Lower leg skin (tissue), 4 donors: Measurements from ENCODE around the gene CFAP299. TPM values are rescaled to one million over a fixed set of nuclear protein-coding genes. Genes with fewer than 3 reads are reported as not detected.
"Not testable (repeated sequence)": the region's sequence is repeated elsewhere in the genome, so short reads cannot be mapped to it uniquely, and the experiment has no call there.

Experiments
- DNase-seq, 2 donors: peaks; one replicate each; pipeline ENCODE4 v3.0.0-alpha.2; 2019; ENCODE audit warnings: low spot score in 2 of 2
- H3K4me3 ChIP-seq: fragments of 200-600 bp; sonication (generic); 2 replicates; pipeline ENCODE4 v1.5.1; 2017; ENCODE audit warnings: mild to moderate bottlenecking, low read depth; ENCODE audit not compliant: poor library complexity, severe bottlenecking
- CTCF ChIP-seq, 3 donors: fragments of 450-650 bp; IDR thresholded peaks; one replicate each; pipeline ENCODE4 v1.5.1; 2016; ENCODE audit warnings: antibody characterized with exemption in 3 of 3, mild to moderate bottlenecking in 3 of 3, moderate library complexity in 2 of 3
- POLR2A ChIP-seq, 2 donors: fragments of 450-650 bp; IDR thresholded peaks; one replicate each; pipeline ENCODE4 v1.6.1; 2016 to 2017; ENCODE audit warnings: antibody characterized with exemption in 2 of 2, mild to moderate bottlenecking in 1 of 2, moderate library complexity in 1 of 2
- WGBS, 2 donors: methylation state at CpG; one replicate each; pipeline ENCODE4 v1.1.5; 2018; 5-methylcytosine and 5-hydroxymethylcytosine counted together
- intact Hi-C: fragments of 100-400 bp; cut with DNase I; formaldehyde crosslinking; loops from one replicate; pipeline ENCODE4 v1.15.0; 2023; ENCODE audit warnings: low total_unique reads
- total RNA-seq, 4 donors: library from RNA; depleted of rRNA; stranded (reverse); fragments of >200 nt; gene quantifications; one replicate each; pipeline ENCODE4 v1.1.0, GENCODE V29; 2016

CFAP299 gene
- total RNA-seq, 4 donors from 2014 or later, result not detected

- DNase-seq, result no peak
These were observed 454.6 kb downstream of the CFAP299 start for GRCh38 chr4:80790152-80790551.

GRCh38 chr4:80793660-80794059 lies 458.1 kb downstream of the CFAP299 start:
- 49 to 74% methylated on average over 1 of the region's 1 CpG for WGBS, 2 donors
- intact Hi-C loops, H3K4me3 ChIP-seq, DNase-seq: not testable (repeated sequence)

More at GRCh38 chr4:80790152-80790551, 454.6 kb downstream of the CFAP299 start:
- TF ChIP-seq CTCF (IDR thresholded peaks at IDR 0.05), result no peak
- no peak for TF ChIP-seq POLR2A (IDR thresholded peaks at IDR 0.05)
- WGBS, 2 donors, result 90% methylated on average over 3 of the region's 3 CpGs
- H3K4me3 ChIP-seq, result no peak overlapping the region
- intact Hi-C loops, result no loop called here

GRCh38 chr4:80798082-80798481 lies 462.6 kb downstream of the CFAP299 start:
- TF ChIP-seq POLR2A (IDR thresholded peaks at IDR 0.05) (no peak), CTCF (IDR thresholded peaks at IDR 0.05) (no peak)
- intact Hi-C loops, result no loop called here
- 91 to 95% methylated on average over 1 of the region's 1 CpG for WGBS, 2 donors
- H3K4me3 ChIP-seq, result no peak overlapping the region
- DNase-seq, result no peak

GRCh38 chr4:80800719-80801118 lies 465.2 kb downstream of the CFAP299 start:
- H3K4me3 ChIP-seq, intact Hi-C loops, DNase-seq: not testable (repeated sequence)
- 92 to 95% methylated on average over 1 of the region's 1 CpG for WGBS, 2 donors

- TF ChIP-seq CTCF (IDR thresholded peaks at IDR 0.05) (no peak), POLR2A (IDR thresholded peaks at IDR 0.05) (no peak)
- WGBS, 2 donors, result 65 to 67% methylated on average over 1 of the region's 1 CpG
- no peak overlapping the region for H3K4me3 ChIP-seq
- intact Hi-C loops, result no loop called here
- no peak for DNase-seq
These were observed 467.8 kb downstream of the CFAP299 start for GRCh38 chr4:80803337-80803736.

GRCh38 chr4:80806472-80806871 lies 470.9 kb downstream of the CFAP299 start:
- TF ChIP-seq POLR2A (IDR thresholded peaks at IDR 0.05) (no peak), CTCF (IDR thresholded peaks at IDR 0.05) (no peak)
- WGBS, 2 donors, result 83 to 87% methylated on average over 1 of the region's 1 CpG
- no peak overlapping the region for H3K4me3 ChIP-seq
- intact Hi-C loops, result no loop called here
- no peak for DNase-seq

GRCh38 chr4:80809039-80809729 lies 473.7 kb downstream of the CFAP299 start:
- H3K4me3 ChIP-seq, result no peak overlapping the region
- intact Hi-C loops, result no loop called here
- 61% methylated on average over 2 of the region's 2 CpGs for WGBS, 2 donors
- TF ChIP-seq POLR2A (IDR thresholded peaks at IDR 0.05), result no peak
- no peak for TF ChIP-seq CTCF (IDR thresholded peaks at IDR 0.05)
- DNase-seq, result no peak
